NOMO-1 treated with DMSO at 0.1 percent for 48 hours (cell line): ENCODE data around the gene TTLL9.

Source experiments
- DNase-seq: peaks from one replicate; lab custom pipeline; 2025; ENCODE audit not compliant: unreplicated experiment; lab: John Stamatoyannopoulos, UW

The TTLL9 gene

GRCh38 chr20:31974951-31975487 lies 104.6 kb downstream of the TTLL9 start:
- DNase-seq = no peak

GRCh38 chr20:31975874-31976273 lies 105.4 kb downstream of the TTLL9 start:
- no peak for DNase-seq

- no peak for DNase-seq
Measured at GRCh38 chr20:31977080-31977479, 106.6 kb downstream of the TTLL9 start.

- DNase-seq = no peak
Measured at GRCh38 chr20:31979713-31980426, 109.4 kb downstream of the TTLL9 start.

- no peak for DNase-seq
Measured at GRCh38 chr20:31981784-31982183, 111.3 kb downstream of the TTLL9 start.

- no peak for DNase-seq
Measured at GRCh38 chr20:31984981-31985471, 114.6 kb downstream of the TTLL9 start.

- no peak for DNase-seq
Measured at GRCh38 chr20:31987744-31988143, 117.3 kb downstream of the TTLL9 start.

GRCh38 chr20:31988430-31989015 lies 118.1 kb downstream of the TTLL9 start:
- no peak for DNase-seq

- no peak for DNase-seq
Measured at GRCh38 chr20:31989030-31989645, 118.7 kb downstream of the TTLL9 start.

- no peak for DNase-seq
Measured at GRCh38 chr20:31990641-31991338, 120.4 kb downstream of the TTLL9 start.

- no peak for DNase-seq
Measured at GRCh38 chr20:31991339-31991705, 120.9 kb downstream of the TTLL9 start.

GRCh38 chr20:31992086-31992485 lies 121.7 kb downstream of the TTLL9 start:
- DNase-seq = no peak
